Cortex of kidney (tissue), 1 donor: ENCODE data around the gene PTGR1.

Experiments used
- DNase-seq: peaks from one replicate; lab custom pipeline; 2025; lab: John Stamatoyannopoulos, UW

PTGR1 gene

DNA sequence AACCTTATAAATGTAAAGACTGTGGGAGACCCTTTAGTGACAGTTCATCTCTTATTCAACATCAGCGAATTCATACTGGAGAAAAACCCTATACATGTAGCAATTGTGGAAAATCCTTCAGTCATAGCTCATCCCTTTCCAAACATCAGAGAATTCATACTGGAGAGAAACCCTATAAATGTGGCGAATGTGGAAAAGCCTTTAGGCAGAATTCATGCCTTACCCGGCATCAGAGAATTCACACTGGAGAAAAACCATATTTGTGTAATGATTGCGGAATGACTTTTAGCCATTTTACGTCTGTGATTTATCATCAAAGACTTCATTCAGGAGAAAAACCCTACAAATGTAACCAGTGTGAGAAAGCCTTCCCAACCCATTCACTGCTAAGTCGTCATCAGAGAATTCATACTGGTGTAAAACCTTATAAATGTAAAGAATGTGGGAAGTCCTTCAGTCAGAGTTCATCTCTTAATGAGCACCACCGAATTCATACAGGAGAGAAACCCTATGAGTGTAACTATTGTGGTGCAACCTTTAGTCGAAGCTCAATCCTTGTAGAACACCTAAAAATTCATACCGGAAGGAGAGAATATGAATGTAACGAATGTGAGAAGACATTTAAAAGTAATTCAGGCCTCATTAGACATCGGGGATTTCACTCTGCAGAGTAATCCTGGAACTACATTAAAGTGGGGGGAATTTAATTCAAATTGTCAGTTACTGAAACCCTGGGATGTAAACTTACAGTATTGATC is 56.8 kb downstream of the PTGR1 start:
- DNase-seq: no peak

DNA sequence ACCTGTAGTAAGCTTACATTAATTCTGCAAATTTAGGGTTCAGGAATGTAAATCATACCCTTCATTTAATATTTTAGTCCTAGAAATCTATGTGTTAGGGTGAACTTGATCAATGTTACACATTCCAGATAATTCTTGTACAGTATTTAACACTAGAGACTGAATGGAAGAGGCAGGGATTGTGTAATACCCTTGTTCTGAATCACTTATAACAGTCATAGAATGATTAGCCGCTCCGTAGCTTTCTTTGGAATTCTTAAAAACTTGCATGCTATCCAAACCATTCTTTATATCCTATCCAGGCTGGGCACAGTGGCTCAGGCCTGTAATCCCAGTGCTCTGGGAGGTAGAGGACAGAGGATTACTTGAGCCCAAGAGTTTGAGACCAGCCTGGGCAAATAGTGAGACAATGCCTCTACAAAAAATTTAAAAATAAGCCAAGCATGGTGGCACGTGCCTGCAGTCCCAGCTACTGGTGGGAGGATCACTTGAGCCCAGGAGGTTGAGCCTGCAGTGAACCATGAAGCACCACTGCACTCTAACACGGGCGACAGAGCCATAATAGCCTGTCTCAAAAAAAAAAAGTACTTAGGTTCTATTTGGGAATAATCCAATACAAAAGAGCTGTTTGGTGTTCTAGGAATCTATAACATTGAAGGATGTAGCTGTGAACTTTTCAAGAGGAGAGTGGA is 66.2 kb downstream of the PTGR1 start:
- no peak for DNase-seq

DNA sequence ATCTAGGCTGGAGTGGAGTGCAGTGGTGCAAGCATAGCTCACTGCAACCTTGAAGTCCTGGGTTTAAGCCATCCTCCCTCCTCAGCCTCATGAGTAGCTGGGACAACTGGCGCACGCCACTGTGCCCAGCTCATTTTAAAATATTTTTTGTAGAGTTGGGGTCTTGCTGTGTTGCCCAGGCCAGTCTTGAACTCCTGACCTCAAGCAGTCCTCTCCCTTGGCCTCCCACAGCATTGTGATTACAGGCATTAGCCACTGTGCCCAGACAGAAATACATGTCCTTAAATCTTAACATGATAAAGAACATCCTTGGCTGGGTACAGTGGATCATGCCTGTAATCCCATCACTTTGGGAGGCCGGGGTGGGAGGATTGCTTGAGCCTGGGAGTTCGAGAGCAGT is 67.7 kb downstream of the PTGR1 start:
- no peak for DNase-seq

GRCh38 chr9:111529787-111530186 is 69.7 kb downstream of the PTGR1 start:
- DNase-seq: no peak

DNA sequence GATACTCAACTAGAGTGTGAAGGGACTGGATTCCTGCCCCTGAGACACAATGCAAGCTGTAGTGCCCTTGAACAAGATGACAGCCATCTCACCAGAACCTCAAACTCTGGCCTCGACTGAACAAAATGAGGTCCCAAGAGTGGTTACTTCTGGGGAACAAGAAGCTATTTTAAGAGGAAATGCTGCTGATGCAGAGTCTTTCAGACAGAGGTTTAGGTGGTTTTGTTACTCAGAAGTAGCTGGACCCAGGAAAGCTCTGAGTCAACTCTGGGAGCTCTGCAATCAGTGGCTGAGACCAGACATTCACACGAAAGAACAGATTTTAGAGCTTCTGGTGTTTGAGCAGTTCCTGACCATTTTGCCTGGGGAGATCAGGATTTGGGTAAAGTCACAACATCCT is 72.1 kb downstream of the PTGR1 start:
- DNase-seq: no peak

DNA sequence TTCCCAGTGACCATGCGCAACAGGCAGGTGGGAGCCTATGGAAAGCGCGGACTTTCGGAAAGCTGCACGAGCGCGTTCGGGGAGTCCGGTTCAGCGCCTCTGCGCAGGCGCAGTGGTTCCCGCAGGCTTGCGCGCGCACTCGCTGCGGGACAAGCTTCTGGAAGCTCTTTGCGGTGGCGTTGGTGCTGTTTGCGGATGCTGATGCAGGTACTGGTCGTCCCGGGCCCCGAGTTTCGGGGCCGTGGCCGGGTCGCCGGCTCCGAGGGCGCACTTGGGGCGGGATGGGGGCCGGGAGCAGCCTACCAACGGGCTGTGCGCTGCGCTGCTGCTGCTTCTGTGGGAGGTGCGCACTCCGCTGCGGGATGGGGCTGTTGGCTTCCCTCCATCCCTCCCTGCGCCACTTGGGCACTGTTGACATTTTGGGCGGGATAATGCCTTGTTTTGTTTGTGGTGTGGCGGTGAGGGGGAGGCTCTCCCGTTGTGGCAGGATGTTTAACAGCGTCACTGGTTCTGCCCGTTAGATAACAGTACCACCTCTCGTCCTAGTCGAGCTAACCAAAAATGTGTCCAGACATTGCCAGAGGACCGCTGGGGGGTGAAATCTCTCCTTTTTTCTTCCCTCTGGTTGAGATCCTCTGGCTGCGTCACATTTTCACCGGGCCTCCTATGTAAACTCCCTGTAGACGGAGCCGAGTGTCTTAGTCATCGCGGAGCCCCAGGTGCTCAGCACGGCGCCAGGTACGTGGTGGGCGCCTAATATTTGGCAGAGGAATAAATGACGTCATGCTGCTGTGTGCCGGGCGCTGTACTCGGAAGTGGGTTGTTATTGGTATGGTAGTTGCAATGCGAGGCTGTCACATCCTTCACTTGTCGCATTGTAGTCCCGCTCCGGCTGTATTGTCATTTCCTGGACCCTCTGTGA is 74.1 kb downstream of the PTGR1 start, which contains the start of gene ZNF483:
TSS of gene ZNF483 (plus strand) at position 124 of the 922 bp plus-strand sequence. CDS start 2,217 bp downstream, outside the sequence.
- no peak for DNase-seq

GRCh38 chr9:111524731-111525055 is 74.8 kb downstream of the PTGR1 start:
- DNase-seq: no peak

GRCh38 chr9:111516061-111516465 is 83.4 kb downstream of the PTGR1 start:
- no peak for DNase-seq

- DNase-seq: no peak
Measured at GRCh38 chr9:111514967-111515366, 84.5 kb downstream of the PTGR1 start.
